Measurements from ENCODE around the gene MAST2.

DNA sequence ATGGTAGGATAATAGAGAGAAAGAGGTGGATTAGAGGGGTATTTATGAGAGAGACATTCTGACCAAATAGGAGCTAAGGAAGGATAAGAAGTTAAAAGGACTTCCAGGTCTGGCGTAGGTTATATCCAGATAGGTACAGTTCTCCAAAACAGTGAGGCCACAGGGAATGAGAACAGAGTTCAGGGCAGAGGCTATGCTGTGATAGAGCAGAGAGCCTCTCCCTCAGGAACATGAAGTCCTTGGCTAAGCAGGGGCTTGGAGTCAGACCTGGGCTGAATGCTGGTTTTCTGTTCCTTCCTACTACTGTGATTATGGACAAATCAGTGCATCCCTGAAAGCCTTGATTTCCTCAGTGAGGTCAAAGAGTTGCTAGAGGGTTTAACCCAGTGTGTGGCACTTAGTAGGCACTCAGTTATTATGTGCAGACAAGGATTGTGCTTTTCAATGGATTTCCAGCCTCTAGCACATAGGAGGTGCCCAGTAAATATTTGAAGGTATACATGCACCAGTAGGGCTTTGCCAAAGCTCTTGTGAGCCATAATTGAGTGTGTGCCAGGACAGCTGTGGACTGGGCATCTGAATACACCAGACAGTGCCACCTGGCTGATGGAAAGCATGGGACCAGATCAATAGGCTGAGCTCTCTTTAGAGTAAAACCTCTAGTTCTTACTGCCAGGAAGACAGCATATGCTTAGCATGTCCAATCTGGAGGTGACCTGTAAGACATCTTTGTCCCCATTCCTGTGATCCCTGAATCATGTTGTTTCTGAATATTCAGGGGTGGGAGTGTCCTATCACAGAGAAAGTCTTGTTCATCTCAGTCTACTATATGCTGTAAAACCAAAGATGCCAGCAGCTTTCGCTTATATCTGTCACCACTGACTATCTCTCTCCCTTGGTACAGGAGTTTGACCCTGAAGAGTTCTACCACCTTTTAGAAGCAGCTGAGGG is 217.9 kb downstream of the MAST2 start:
- TF ChIP-seq, protein P1, sequence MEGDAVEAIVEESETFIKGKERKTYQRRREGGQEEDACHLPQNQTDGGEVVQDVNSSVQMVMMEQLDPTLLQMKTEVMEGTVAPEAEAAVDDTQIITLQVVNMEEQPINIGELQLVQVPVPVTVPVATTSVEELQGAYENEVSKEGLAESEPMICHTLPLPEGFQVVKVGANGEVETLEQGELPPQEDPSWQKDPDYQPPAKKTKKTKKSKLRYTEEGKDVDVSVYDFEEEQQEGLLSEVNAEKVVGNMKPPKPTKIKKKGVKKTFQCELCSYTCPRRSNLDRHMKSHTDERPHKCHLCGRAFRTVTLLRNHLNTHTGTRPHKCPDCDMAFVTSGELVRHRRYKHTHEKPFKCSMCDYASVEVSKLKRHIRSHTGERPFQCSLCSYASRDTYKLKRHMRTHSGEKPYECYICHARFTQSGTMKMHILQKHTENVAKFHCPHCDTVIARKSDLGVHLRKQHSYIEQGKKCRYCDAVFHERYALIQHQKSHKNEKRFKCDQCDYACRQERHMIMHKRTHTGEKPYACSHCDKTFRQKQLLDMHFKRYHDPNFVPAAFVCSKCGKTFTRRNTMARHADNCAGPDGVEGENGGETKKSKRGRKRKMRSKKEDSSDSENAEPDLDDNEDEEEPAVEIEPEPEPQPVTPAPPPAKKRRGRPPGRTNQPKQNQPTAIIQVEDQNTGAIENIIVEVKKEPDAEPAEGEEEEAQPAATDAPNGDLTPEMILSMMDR (IDR thresholded peaks at IDR 0.05) = no peak
- TF ChIP-seq POLR2A (IDR thresholded peaks at IDR 0.05) = no peak

All from testis (tissue), 2 donors.